Testis (tissue), 2 donors: ENCODE measurements around the gene PTGES2.

Experiments used
- POLR2A ChIP-seq: fragments of 450-650 bp; IDR thresholded peaks from one replicate; pipeline ENCODE4 v1.6.1; 2017; ENCODE audit warnings: antibody characterized with exemption, mild to moderate bottlenecking, moderate library complexity
- TF ChIP-seq, protein P1 (sequence below), 3 experiments: fragments of 450-650 bp in 2 of 3; fragments of 200-600 bp in 1 of 3; sonication (generic) in 1 of 3; IDR thresholded peaks; one replicate each; pipeline ENCODE4 v1.5.1; 2016 to 2019; ENCODE audit warnings: antibody characterized with exemption in 3 of 3, mild to moderate bottlenecking in 2 of 3, moderate library complexity in 1 of 3

GRCh38 chr9:128103589-128103962, 24.0 kb downstream of the PTGES2 start:
- TF ChIP-seq, protein P1, sequence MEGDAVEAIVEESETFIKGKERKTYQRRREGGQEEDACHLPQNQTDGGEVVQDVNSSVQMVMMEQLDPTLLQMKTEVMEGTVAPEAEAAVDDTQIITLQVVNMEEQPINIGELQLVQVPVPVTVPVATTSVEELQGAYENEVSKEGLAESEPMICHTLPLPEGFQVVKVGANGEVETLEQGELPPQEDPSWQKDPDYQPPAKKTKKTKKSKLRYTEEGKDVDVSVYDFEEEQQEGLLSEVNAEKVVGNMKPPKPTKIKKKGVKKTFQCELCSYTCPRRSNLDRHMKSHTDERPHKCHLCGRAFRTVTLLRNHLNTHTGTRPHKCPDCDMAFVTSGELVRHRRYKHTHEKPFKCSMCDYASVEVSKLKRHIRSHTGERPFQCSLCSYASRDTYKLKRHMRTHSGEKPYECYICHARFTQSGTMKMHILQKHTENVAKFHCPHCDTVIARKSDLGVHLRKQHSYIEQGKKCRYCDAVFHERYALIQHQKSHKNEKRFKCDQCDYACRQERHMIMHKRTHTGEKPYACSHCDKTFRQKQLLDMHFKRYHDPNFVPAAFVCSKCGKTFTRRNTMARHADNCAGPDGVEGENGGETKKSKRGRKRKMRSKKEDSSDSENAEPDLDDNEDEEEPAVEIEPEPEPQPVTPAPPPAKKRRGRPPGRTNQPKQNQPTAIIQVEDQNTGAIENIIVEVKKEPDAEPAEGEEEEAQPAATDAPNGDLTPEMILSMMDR (IDR thresholded peaks at IDR 0.05), result no peak
- TF ChIP-seq POLR2A, result no peak
